K562 (cell line): ENCODE data around the gene RASD1. TPM values are rescaled to one million over a fixed set of nuclear protein-coding genes. Genes with fewer than 3 reads are reported as not detected.

Source experiments
- ATAC-seq: fragments of 200-7000 bp; cut with Tn5 transposase; 3 replicates; pipeline ENCODE4 v1.9.1; 2020; ENCODE audit warnings: moderate library complexity
- BruUV-seq: library from RNA; stranded (reverse); fragments of 400-500 nt; replicated peaks from 2 replicates; lab custom pipeline; 2021; lab: Mats Ljungman, UMichigan
- CTCF ChIA-PET: fragments of 300-600 bp; formaldehyde crosslinking; extraction: SDS; loops from one replicate; lab custom pipeline; 2021; ENCODE audit warnings: low intra/inter-chr PET ratio; lab: Yijun Ruan, JAX
- POLR2A ChIA-PET: fragments of 300-600, 350-650 bp; sonication (Branson Sonifier 250); formaldehyde crosslinking; extraction: SDS; loops from one replicate; lab custom pipeline; 2021; ENCODE audit warnings: antibody characterized with exemption, inconsistent platforms; lab: Yijun Ruan, JAX
- DNase-seq, 4 experiments: peaks; one replicate each; pipeline versions ENCODE4 v3.0.0 to v3.0.0-alpha.2; 2011 to 2018; ENCODE audit warnings: low spot score in 3 of 4, mixed read lengths in 3 of 4; ENCODE audit errors: extremely low read depth in 1 of 4
- FAIRE-seq: peaks from 2 replicates; lab custom pipeline; 2011; peaks lifted over from hg19 to GRCh38; lab: Jason Lieb, UNC
- H2AFZ ChIP-seq: 2 replicates; pipeline ENCODE4 v1.6.0; 2011; ENCODE audit warnings: low read depth, low read length, control low read depth, inconsistent platforms
- H3K27ac ChIP-seq: fragments of 200-600 bp; 3 replicates; pipeline ENCODE4 v1.8.0; 2011; ENCODE audit warnings: low read depth, mild to moderate bottlenecking, control low read depth, inconsistent platforms, low read length, moderate library complexity, mixed read lengths; ENCODE audit errors: extremely low read depth
- H3K27me3 ChIP-seq, 2 experiments: fragments of 300-600 bp in 1 of 2; 2 replicates in 1 of 2; 3 replicates in 1 of 2; pipeline versions ENCODE4 v1.6.0 to v1.8.0; 2011; ENCODE audit warnings: inconsistent platforms in 2 of 2, low read length in 2 of 2, mild to moderate bottlenecking in 1 of 2, mixed read lengths in 1 of 2, moderate library complexity in 1 of 2; ENCODE audit not compliant: control insufficient read depth in 2 of 2, insufficient read depth in 2 of 2
- H3K36me3 ChIP-seq: fragments of 300-600 bp; 3 replicates; pipeline ENCODE4 v1.8.0; 2011; ENCODE audit warnings: mild to moderate bottlenecking, low read length, inconsistent platforms; ENCODE audit not compliant: control insufficient read depth, insufficient read depth
- H3K4me1 ChIP-seq, 2 experiments: fragments of 200-600 bp in 1 of 2; replicated peaks in 1 of 2; 2 replicates in 1 of 2; 3 replicates in 1 of 2; pipeline versions ENCODE4 v1.5.1 to v1.8.0; 2011; ENCODE audit warnings: inconsistent platforms in 2 of 2, low read length in 2 of 2, mild to moderate bottlenecking in 1 of 2, mixed read lengths in 1 of 2, moderate library complexity in 1 of 2; ENCODE audit not compliant: control insufficient read depth in 2 of 2, insufficient read depth in 2 of 2
- H3K4me2 ChIP-seq: 2 replicates; pipeline ENCODE4 v1.6.1; 2011; ENCODE audit warnings: low read length, control low read depth, inconsistent platforms, mixed read lengths; ENCODE audit not compliant: insufficient read depth
- H3K4me3 ChIP-seq: fragments of 200-600 bp; sonication (generic), shearing (Covaris generic); 2 replicates; pipeline ENCODE4 v1.5.1; 2016; ENCODE audit warnings: control low read depth, inconsistent platforms
- H3K79me2 ChIP-seq: fragments of 200-600 bp; 3 replicates; pipeline ENCODE4 v1.8.0; 2011; ENCODE audit warnings: low read length, inconsistent platforms; ENCODE audit not compliant: control insufficient read depth, insufficient read depth
- H3K9ac ChIP-seq, 2 experiments: 2 replicates each; pipeline versions ENCODE4 v1.6.0 to v1.6.1; 2011; ENCODE audit warnings: low read depth in 2 of 2, low read length in 2 of 2, control low read depth in 1 of 2, inconsistent platforms in 1 of 2, mild to moderate bottlenecking in 1 of 2, mixed read lengths in 1 of 2; ENCODE audit not compliant: insufficient read depth in 1 of 2
- H3K9me1 ChIP-seq: one replicate; pipeline ENCODE4 v1.6.0; 2011; ENCODE audit warnings: inconsistent platforms, mild to moderate bottlenecking, low read length, moderate library complexity; ENCODE audit not compliant: control insufficient read depth, insufficient read depth
- H3K9me3 ChIP-seq: replicated peaks from 2 replicates; pipeline ENCODE4 v1.5.1; 2011; ENCODE audit warnings: low read depth, low read length, inconsistent platforms; ENCODE audit not compliant: control insufficient read depth, insufficient read depth
- H4K20me1 ChIP-seq: replicated peaks from 2 replicates; pipeline ENCODE4 v1.6.1; 2011; ENCODE audit warnings: low read length, inconsistent platforms, mixed read lengths; ENCODE audit not compliant: control insufficient read depth, insufficient read depth
- ARNT ChIP-seq, 2 experiments: fragments of 450-650 bp; IDR thresholded peaks; 2 replicates each; pipeline ENCODE4 v1.6.1; 2016; ENCODE audit warnings: mild to moderate bottlenecking in 1 of 2
- CBFA2T3 ChIP-seq: fragments of 450-650 bp; IDR thresholded peaks from 2 replicates; pipeline ENCODE4 v1.6.1; 2017
- FOXA3 ChIP-seq, 2 experiments: fragments of 450-650 bp in 1 of 2; sonication (generic) in 1 of 2; formaldehyde crosslinking; IDR thresholded peaks in 1 of 2; conservative IDR thresholded peaks in 1 of 2; 2 replicates each; pipeline versions ENCODE4 v1.4.0 to v1.8.0; 2020 to 2022; ENCODE audit warnings: mild to moderate bottlenecking in 2 of 2, missing genetic modification reagents in 1 of 2
- FOXJ2 ChIP-seq: fragments of 200-800 bp; sonication (Bioruptor generic); IDR thresholded peaks from 2 replicates; pipeline ENCODE4 v1.6.1; 2016; ENCODE audit warnings: missing genetic modification characterization, missing compliant biosample characterization
- HMG20B ChIP-seq: fragments of 250-450 bp; sonication (Bioruptor Pico); IDR thresholded peaks from 2 replicates; pipeline ENCODE4 v1.5.0; 2021; ENCODE audit warnings: mild to moderate bottlenecking
- HSF4 ChIP-seq: fragments of 250-450 bp; sonication (Bioruptor Pico); IDR thresholded peaks from 2 replicates; pipeline ENCODE4 v2.1.2; 2022; ENCODE audit warnings: mild to moderate bottlenecking, moderate library complexity, borderline replicate concordance
- MYNN ChIP-seq, 2 experiments: sonication (generic); formaldehyde crosslinking in 1 of 2; IDR thresholded peaks; 2 replicates each; pipeline versions ENCODE4 v1.5.0 to v1.6.1; 2016 to 2020; ENCODE audit warnings: antibody characterized with exemption in 1 of 2, missing genetic modification reagents in 1 of 2
- NELFE ChIP-seq: IDR thresholded peaks from 2 replicates; pipeline ENCODE4 v1.6.1; 2011; ENCODE audit warnings: mild to moderate bottlenecking; ENCODE audit not compliant: insufficient read depth, insufficient read length
- RBM25 ChIP-seq: fragments of 200-400 bp; formaldehyde crosslinking; IDR thresholded peaks from 2 replicates; pipeline ENCODE4 v1.6.1; 2018; ENCODE audit warnings: low read length, low read depth, moderate library complexity; ENCODE audit not compliant: severe bottlenecking
- SAFB ChIP-seq: fragments of 200-400 bp; formaldehyde crosslinking; IDR thresholded peaks from 2 replicates; pipeline ENCODE4 v1.6.1; 2017; ENCODE audit warnings: low read depth, low read length, borderline replicate concordance
- STAT5B ChIP-seq: fragments of 250-450 bp; sonication (Bioruptor Pico); IDR thresholded peaks from 2 replicates; pipeline ENCODE4 v1.8.0; 2021; ENCODE audit warnings: mild to moderate bottlenecking, inconsistent platforms
- TARDBP ChIP-seq: fragments of 450-650 bp; IDR thresholded peaks from 2 replicates; pipeline ENCODE4 v1.6.1; 2016
- TEAD2 ChIP-seq: fragments of 450-650 bp; IDR thresholded peaks from 2 replicates; pipeline ENCODE4 v1.6.1; 2016; ENCODE audit warnings: missing genetic modification characterization, control low read depth, missing compliant biosample characterization
- THAP7 ChIP-seq: fragments of 250-450 bp; sonication (Bioruptor Pico); IDR thresholded peaks from 2 replicates; pipeline ENCODE4 v1.5.0; 2021
- ZBTB26 ChIP-seq: fragments of 450-650 bp; formaldehyde crosslinking; IDR thresholded peaks from 2 replicates; pipeline ENCODE4 v1.4.0; 2022; ENCODE audit warnings: missing genetic modification characterization
- ZBTB7A ChIP-seq: IDR thresholded peaks from 2 replicates; pipeline ENCODE4 v1.6.1; 2011; ENCODE audit warnings: low read depth, mild to moderate bottlenecking, low read length, moderate library complexity, borderline replicate concordance; ENCODE audit not compliant: control insufficient read depth
- ZNF140 ChIP-seq: fragments of 250-450 bp; sonication (Bioruptor Pico); IDR thresholded peaks from 2 replicates; pipeline ENCODE4 v1.8.0; 2021; ENCODE audit warnings: moderate library complexity, mild to moderate bottlenecking, inconsistent platforms
- ZNF174 ChIP-seq: fragments of 250-450 bp; sonication (Bioruptor Pico); IDR thresholded peaks from 2 replicates; pipeline ENCODE4 v1.4.0; 2020; ENCODE audit warnings: mild to moderate bottlenecking
- ZNF76 ChIP-seq: fragments of 250-450 bp; sonication (Bioruptor Pico); IDR thresholded peaks from 2 replicates; pipeline ENCODE4 v1.4.0; 2020; ENCODE audit warnings: mild to moderate bottlenecking, moderate library complexity, borderline replicate concordance
- WGBS: fragments of 100-300 bp; shearing (Covaris generic); methylation state at CpG from one replicate; pipeline ENCODE4 v1.1.6; 2016; ENCODE audit warnings: low coverage, mixed read lengths; ENCODE audit not compliant: insufficient coverage; ENCODE audit errors: missing lambda C conversion rate; 5-methylcytosine and 5-hydroxymethylcytosine counted together
- in situ Hi-C: fragments of 300-500 bp; cut with MboI; formaldehyde crosslinking; loops from 4 replicates; pipeline ENCODE4 v1.15.0; 2018; ENCODE audit warnings: inconsistent platforms, mixed read lengths
- intact Hi-C: fragments of 100-400 bp; cut with micrococcal nuclease; formaldehyde crosslinking; loops from 2 replicates; pipeline ENCODE4 v1.14.2; 2022
- polyA plus RNA-seq, 8 experiments: library from polyadenylated mRNA; depleted of rRNA in 4 of 8; stranded (reverse) in 5 of 8; unstranded in 3 of 8; fragments of >200 nt; fragmentation: Nextera tagmentation in 2 of 8; fragmentation: Illumina TruSeq in 1 of 8; extraction: Ambion mirVana in 2 of 8; extraction: Trizol in 1 of 8; gene quantifications; 2 replicates each; pipeline versions ENCODE4 v1.2.1 to v1.2.3, GENCODE V29; 2011 to 2014; ENCODE audit warnings: inconsistent platforms in 1 of 8, missing spikeins in 1 of 8
- total RNA-seq, 7 experiments: library from RNA; depleted of rRNA in 6 of 7; stranded (reverse); fragments of >200 nt in 6 of 7; fragmentation: Illumina TruSeq in 2 of 7; extraction: Trizol in 2 of 7; gene quantifications; 2 replicates each; pipeline versions ENCODE4 v1.2.1 to v1.2.3, GENCODE V29; 2011 to 2021; ENCODE audit warnings: low replicate concordance in 1 of 7
- TF ChIP-seq, protein P1 (sequence below): sonication (generic); formaldehyde crosslinking; IDR thresholded peaks from 2 replicates; pipeline ENCODE4 v1.8.1; 2022; ENCODE audit warnings: missing genetic modification reagents

RASD1 gene
- total and polyA plus RNA-seq, 9 of the 15 experiments (the other 6 are each of a cell fraction or from before 2014, with no cell fraction given), result 0.11 TPM; not detected in 8

DNA sequence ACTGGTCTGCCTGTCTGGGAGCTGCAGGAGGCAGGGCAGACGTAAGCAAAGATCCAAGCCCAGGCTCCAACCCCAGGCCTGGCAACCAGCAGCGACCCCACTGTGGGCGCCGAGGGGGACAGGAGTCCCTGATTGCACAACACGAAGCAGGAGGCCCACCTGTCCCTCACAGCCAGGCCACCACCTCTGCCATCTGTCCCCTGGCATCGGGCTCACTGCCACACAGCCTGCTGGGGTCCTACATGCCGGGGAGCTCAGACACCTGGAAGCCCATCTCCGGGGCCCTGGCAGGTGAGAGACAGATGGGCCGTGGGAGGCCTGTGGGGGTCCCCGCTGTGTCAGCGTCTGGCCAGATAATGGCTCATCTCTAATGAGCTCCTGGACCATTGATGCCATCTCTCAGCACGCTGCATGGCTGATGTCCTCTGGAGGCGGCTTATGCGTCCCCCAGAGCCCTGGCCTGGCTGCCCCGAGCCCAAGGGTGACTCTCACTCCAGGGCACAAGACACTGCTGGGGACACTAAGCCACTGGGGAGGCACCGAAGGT, 11.3 kb upstream of the RASD1 start:
- CTCF ChIA-PET, result no interaction called here
- intact Hi-C loops, result no loop called here
- Histone ChIP-seq H4K20me1 (no peaks in the 10 kb centered on the region), H3K9me3 (no peaks in the 10 kb centered on the region), H3K4me1 (peaks cover 14 to 62% of the 10 kb centered on the region in 2 experiments; a peak in 4 of 5 replicates), H2AFZ (no peak overlapping the region), H3K9ac (no peak overlapping the region), H3K4me3 (no peak overlapping the region), H3K9me1 (peaks cover 7% of the 10 kb centered on the region), H3K79me2 (no peaks in the 10 kb centered on the region)
- in situ Hi-C loops, result loop anchor here (10.0 kb wide), 1 partner anchor 127 kb away; no protein-coding TSS in a partner anchor
- DNase-seq, result no peak
- no peak for TF ChIP-seq SAFB
- no peak for TF ChIP-seq ZNF76 (CRISPR knock-in tag)
- TF ChIP-seq, protein P1, sequence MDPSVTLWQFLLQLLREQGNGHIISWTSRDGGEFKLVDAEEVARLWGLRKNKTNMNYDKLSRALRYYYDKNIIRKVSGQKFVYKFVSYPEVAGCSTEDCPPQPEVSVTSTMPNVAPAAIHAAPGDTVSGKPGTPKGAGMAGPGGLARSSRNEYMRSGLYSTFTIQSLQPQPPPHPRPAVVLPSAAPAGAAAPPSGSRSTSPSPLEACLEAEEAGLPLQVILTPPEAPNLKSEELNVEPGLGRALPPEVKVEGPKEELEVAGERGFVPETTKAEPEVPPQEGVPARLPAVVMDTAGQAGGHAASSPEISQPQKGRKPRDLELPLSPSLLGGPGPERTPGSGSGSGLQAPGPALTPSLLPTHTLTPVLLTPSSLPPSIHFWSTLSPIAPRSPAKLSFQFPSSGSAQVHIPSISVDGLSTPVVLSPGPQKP (CRISPR knock-in tag), result no peak
- no peak for TF ChIP-seq HSF4 (CRISPR knock-in tag)
- TF ChIP-seq ARNT (IDR thresholded peaks at IDR 0.05), result no peak
- TF ChIP-seq ZNF140 (CRISPR knock-in tag), result no peak
- no peak for TF ChIP-seq ZNF174 (CRISPR knock-in tag)
- no peak for TF ChIP-seq ZBTB26 (CRISPR knock-in tag)
- no peak for TF ChIP-seq NELFE
- no peak for TF ChIP-seq TEAD2 (tag)
- no peak for TF ChIP-seq MYNN (IDR thresholded peaks at IDR 0.05)
- no peak for TF ChIP-seq MYNN (CRISPR knock-in tag; IDR thresholded peaks at IDR 0.05)
- no peak for TF ChIP-seq FOXA3 (CRISPR knock-in tag; conservative IDR thresholded peaks at IDR 0.05 in 1 of 2, IDR thresholded peaks at IDR 0.05 in 1 of 2)
- no peak for TF ChIP-seq HMG20B
- no peak for TF ChIP-seq THAP7 (CRISPR knock-in tag)
- no peak for TF ChIP-seq STAT5B (CRISPR knock-in tag)
- no peak for TF ChIP-seq TARDBP
- TF ChIP-seq ZBTB7A, result no peak
- no peak for TF ChIP-seq FOXJ2 (tag)
- TF ChIP-seq CBFA2T3, result no peak
- no peak for TF ChIP-seq RBM25
- TF ChIP-seq, all 486 proteins: peak for 0
- 84% methylated on average over 8 of the region's 16 CpGs for WGBS
- ATAC-seq (no peak), FAIRE-seq (no peak)
- Histone ChIP-seq H3K27me3 (peaks cover 0 to 9% of the 10 kb centered on the region in 2 experiments; a peak in 1 of 5 replicates), H3K36me3 (no peaks in the 10 kb centered on the region), H3K27ac (no peak overlapping the region), H3K4me2 (no peak overlapping the region)
- BruUV-seq, result no TSS peak
- POLR2A ChIA-PET, result interaction anchor here (0.6 kb wide), 1 partner anchor 83 kb away, joined by 3 read pairs; no protein-coding TSS in a partner anchor
